ENCODE data around the gene STKLD1. TPM values are rescaled to one million over a fixed set of nuclear protein-coding genes. Genes with fewer than 3 reads are reported as not detected.

STKLD1 gene
- total RNA-seq, 4 donors from 2014 or later: 0.38 TPM; not detected in 3

DNA sequence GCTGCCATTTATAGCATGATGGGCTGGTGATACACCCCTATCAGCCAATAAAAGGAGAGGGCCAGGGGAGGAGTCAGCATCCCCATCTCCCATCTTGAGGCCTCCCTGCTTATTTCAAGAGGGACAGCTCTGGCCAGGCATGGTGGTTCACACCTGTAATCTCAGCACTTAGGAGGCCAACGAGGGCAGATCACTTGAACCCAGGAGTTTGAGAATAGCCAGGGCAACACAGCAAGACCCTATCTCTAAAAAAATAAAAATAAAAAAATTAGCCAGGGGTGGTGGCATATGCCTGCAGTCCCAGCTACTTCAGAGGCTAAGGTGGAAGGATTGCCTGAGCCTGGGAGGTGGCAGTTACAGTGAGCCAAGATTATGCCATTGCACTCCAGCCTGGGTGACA lies 31.9 kb downstream of the STKLD1 start:
- Histone ChIP-seq H3K27me3 (no peaks in the 10 kb centered on the region), H3K9me3 (no peaks in the 10 kb centered on the region), H3K36me3 (peaks cover 19 to 92% (median 47%) of the 10 kb centered on the region in 3 donors), H3K4me1 (peaks cover 0 to 3% (median 0%) of the 10 kb centered on the region in 3 donors), H3K4me3 (no peak overlapping the region), H3K27ac (no peak overlapping the region)
- whole genome bisulfite sequencing, 2 donors: 100% methylated on average over 1 of the region's 1 CpG
- TF ChIP-seq, protein P1, sequence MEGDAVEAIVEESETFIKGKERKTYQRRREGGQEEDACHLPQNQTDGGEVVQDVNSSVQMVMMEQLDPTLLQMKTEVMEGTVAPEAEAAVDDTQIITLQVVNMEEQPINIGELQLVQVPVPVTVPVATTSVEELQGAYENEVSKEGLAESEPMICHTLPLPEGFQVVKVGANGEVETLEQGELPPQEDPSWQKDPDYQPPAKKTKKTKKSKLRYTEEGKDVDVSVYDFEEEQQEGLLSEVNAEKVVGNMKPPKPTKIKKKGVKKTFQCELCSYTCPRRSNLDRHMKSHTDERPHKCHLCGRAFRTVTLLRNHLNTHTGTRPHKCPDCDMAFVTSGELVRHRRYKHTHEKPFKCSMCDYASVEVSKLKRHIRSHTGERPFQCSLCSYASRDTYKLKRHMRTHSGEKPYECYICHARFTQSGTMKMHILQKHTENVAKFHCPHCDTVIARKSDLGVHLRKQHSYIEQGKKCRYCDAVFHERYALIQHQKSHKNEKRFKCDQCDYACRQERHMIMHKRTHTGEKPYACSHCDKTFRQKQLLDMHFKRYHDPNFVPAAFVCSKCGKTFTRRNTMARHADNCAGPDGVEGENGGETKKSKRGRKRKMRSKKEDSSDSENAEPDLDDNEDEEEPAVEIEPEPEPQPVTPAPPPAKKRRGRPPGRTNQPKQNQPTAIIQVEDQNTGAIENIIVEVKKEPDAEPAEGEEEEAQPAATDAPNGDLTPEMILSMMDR (IDR thresholded peaks at IDR 0.05): no peak
- TF ChIP-seq POLR2A (IDR thresholded peaks at IDR 0.05): no peak
- intact Hi-C loops (cut with DNase I): loop anchor here (5.0 kb wide), 1 partner anchor 79 kb away; no protein-coding TSS in a partner anchor
- no peak for DNase-seq

GRCh38 chr9:133415170-133415569 lies 39.0 kb downstream of the STKLD1 start:
- H3K36me3 ChIP-seq: peaks cover 5 to 62% (median 11%) of the 10 kb centered on the region in 3 donors
- H3K27ac ChIP-seq: no peak overlapping the region
- H3K4me1 ChIP-seq: peaks cover 9 to 58% (median 16%) of the 10 kb centered on the region in 3 donors
- no peak for DNase-seq
- WGBS, 2 donors: 68 to 71% methylated on average over 1 of the region's 1 CpG
- no peaks in the 10 kb centered on the region for H3K9me3 ChIP-seq
- H3K27me3 ChIP-seq: no peaks in the 10 kb centered on the region
- intact Hi-C loops (cut with DNase I): loop anchor here (10.0 kb wide), 1 partner anchor 50 kb away; no protein-coding TSS in a partner anchor
- H3K4me3 ChIP-seq: no peak overlapping the region
- TF ChIP-seq POLR2A (IDR thresholded peaks at IDR 0.05): no peak
- TF ChIP-seq, protein P1 (IDR thresholded peaks at IDR 0.05): no peak

DNA sequence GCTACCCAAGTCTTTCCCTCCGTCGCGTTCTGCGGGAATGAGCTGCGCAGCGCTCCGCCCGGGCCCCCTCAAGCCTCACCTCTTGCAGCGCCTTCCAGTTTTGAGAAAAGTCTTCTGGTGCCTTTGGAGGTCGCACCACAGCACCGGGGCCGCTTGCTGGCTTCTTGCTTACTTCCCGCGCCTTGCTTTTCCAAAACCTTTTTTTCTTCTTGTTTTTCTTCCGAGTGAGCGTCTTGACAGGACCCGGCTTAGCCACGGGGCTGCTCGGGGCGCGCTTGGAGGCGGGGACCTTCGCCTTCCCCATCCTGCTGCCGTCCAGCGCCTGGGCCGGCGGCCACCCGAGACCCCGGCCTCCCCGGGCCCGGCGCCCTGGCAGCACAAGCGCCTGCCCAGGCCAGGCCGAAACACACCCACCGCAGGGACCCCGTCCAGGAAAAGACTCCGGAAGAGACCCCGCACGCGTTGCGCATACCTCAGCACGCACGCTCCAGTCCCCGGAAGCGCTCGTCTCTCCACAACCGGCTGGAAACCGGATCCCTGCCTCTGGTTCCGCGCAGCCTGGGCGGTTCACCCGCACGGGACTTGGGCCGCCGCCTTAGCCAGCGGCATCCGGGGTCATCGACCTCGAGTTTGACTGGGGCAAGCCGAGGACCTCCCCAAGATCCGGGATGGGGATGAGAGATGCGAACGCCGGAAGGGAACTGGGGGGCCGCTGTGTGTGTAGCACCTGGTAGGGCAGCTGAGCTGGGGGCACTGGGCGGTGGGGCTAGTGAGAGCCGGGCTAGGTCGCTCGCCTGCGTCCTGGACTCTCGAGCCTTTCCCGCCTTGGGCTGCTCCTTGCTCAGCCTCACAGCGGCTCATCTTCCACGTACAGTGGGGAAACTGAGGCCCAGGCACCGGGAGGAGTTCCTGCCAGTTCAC lies 41.6 kb downstream of the STKLD1 start, which contains the start of gene REXO4:
Gene REXO4 (minus strand): TSS at position 470 of the 921 bp plus-strand sequence. CDS start 166 bp downstream, at position 304.
- intact Hi-C loops (cut with DNase I): loop anchor here (10.0 kb wide), 1 partner anchor 47 kb away; no protein-coding TSS in a partner anchor
- Histone ChIP-seq H3K4me1 (peaks cover 9 to 58% (median 16%) of the 10 kb centered on the region in 3 donors), H3K27ac (peak within 1 kb of the TSS; percentile 73 to 89 (median 86)), H3K27me3 (no peaks in the 10 kb centered on the region), H3K4me3 (peak within 1 kb of the TSS; percentile 53 to 93 (median 80)), H3K9me3 (no peaks in the 10 kb centered on the region), H3K36me3 (peaks cover 0 to 36% (median under 1%) of the 10 kb centered on the region in 3 donors)
- 0 to 2% methylated on average over 15 to 19 of the region's 75 CpGs for WGBS, 2 donors
- TF ChIP-seq, protein P1 (IDR thresholded peaks at IDR 0.05): peak in 2 of 6 experiments; percentile 10 to 23
- peak in 1 of 4 donors; percentile 38 for TF ChIP-seq POLR2A (IDR thresholded peaks at IDR 0.05)
- DNase-seq: no peak

- TF ChIP-seq, protein P1 (IDR thresholded peaks at IDR 0.05): no peak
- TF ChIP-seq POLR2A (IDR thresholded peaks at IDR 0.05): no peak
- Histone ChIP-seq H3K27me3 (peaks cover 0 to under 1% (median 0%) of the 10 kb centered on the region in 4 donors), H3K9me3 (no peaks in the 10 kb centered on the region), H3K4me3 (no peak overlapping the region), H3K4me1 (peaks cover 9 to 48% (median 16%) of the 10 kb centered on the region in 3 donors), H3K27ac (peak overlapping the region; percentile 73 to 89 (median 86)), H3K36me3 (peaks cover 0 to 24% (median 0%) of the 10 kb centered on the region in 3 donors)
- intact Hi-C loops (cut with DNase I): loop anchor here (10.0 kb wide), 1 partner anchor 46 kb away; no protein-coding TSS in a partner anchor
- 35 to 36% methylated on average over 4 to 6 of the region's 13 CpGs for WGBS, 2 donors
- no peak for DNase-seq
Observed at GRCh38 chr9:133419005-133419404, 42.8 kb downstream of the STKLD1 start.

All from esophagus squamous epithelium (tissue), 5 donors.